Cardiac septum (tissue), 1 donor: ENCODE results near the gene NOXO1. TPM values are rescaled to one million over a fixed set of nuclear protein-coding genes. Genes with fewer than 3 reads are reported as not detected.
"Not testable (repeated sequence)": the region's sequence is repeated elsewhere in the genome, so short reads cannot be mapped to it uniquely, and the experiment has no call there.

Experiments used
- DNase-seq: peaks from one replicate; pipeline ENCODE4 v3.0.0-alpha.2; 2020; ENCODE audit warnings: low spot score
- intact Hi-C: fragments of 100-400 bp; cut with DNase I; formaldehyde crosslinking; loops from one replicate; pipeline ENCODE4 v1.14.0; 2022
- total RNA-seq: library from RNA; stranded (reverse); fragmentation: NEBNext Ultra II Directional; extraction: Animal tissue kit (Norgen Biotek cat#: 25700); gene quantifications from one replicate; pipeline ENCODE4 v1.2.1, GENCODE V29; 2021
- donor health status: DM: no; HTN: no; CAD: no.

NOXO1 gene
- total RNA-seq, 1 donor from 2014 or later = not detected

GRCh38 chr16:1968146-1968953 is 12.9 kb downstream of the NOXO1 start:
- no peak for DNase-seq

GRCh38 chr16:1966460-1966859 is 14.8 kb downstream of the NOXO1 start, which contains the start of gene RNF151:
TSS of gene RNF151 (plus strand) at chr16:1966856. CDS start at chr16:1966882, 26 bp downstream.
- intact Hi-C loops = no loop called here
- no peak for DNase-seq

More at GRCh38 chr16:1968146-1968953, 12.9 kb downstream of the NOXO1 start:
- intact Hi-C loops = no loop called here

- peak; percentile 71 for DNase-seq
- intact Hi-C loops = no loop called here
Observed at GRCh38 chr16:1965396-1966001, 15.8 kb downstream of the NOXO1 start.

- DNase-seq = peak; percentile 100
- intact Hi-C loops = no loop called here
Observed at GRCh38 chr16:1964506-1965395, 16.5 kb downstream of the NOXO1 start, which contains the start of gene RPS2. TSS of gene RPS2 (minus strand) at chr16:1964826. CDS start at chr16:1964625, 201 bp downstream.

GRCh38 chr16:1963806-1964505 is 17.3 kb downstream of the NOXO1 start:
- no peak for DNase-seq
- intact Hi-C loops = no loop called here

- intact Hi-C loops, DNase-seq: not testable (repeated sequence)
Observed at GRCh38 chr16:1962161-1963153, 18.8 kb downstream of the NOXO1 start.

GRCh38 chr16:1961651-1962067 is 19.6 kb downstream of the NOXO1 start:
- DNase-seq = no peak
- intact Hi-C loops = no loop called here

- no peak for DNase-seq
- intact Hi-C loops = no loop called here
Observed at GRCh38 chr16:1960665-1961630, 20.3 kb downstream of the NOXO1 start.

- peak; percentile 97 for DNase-seq
- intact Hi-C loops = no loop called here
Observed at GRCh38 chr16:1959269-1960039, 21.8 kb downstream of the NOXO1 start, which contains the start of gene NDUFB10. TSS of gene NDUFB10 (plus strand) at chr16:1959538. CDS start at chr16:1959625, 87 bp downstream.

GRCh38 chr16:1958715-1959268 is 22.5 kb downstream of the NOXO1 start:
- intact Hi-C loops = no loop called here
- DNase-seq = no peak

- DNase-seq, intact Hi-C loops: not testable (repeated sequence)
Observed at GRCh38 chr16:1958143-1958491, 23.2 kb downstream of the NOXO1 start.

- intact Hi-C loops, DNase-seq: not testable (repeated sequence)
Observed at GRCh38 chr16:1957434-1958142, 23.7 kb downstream of the NOXO1 start.

GRCh38 chr16:1953734-1954133 is 27.5 kb downstream of the NOXO1 start:
- DNase-seq = peak; percentile 74
- intact Hi-C loops = no loop called here

- DNase-seq = peak; percentile 84
- intact Hi-C loops = no loop called here
Observed at GRCh38 chr16:1950559-1950958, 30.7 kb downstream of the NOXO1 start.

GRCh38 chr16:1950047-1950446 is 31.2 kb downstream of the NOXO1 start:
- DNase-seq = peak; percentile 75
- intact Hi-C loops = no loop called here
